HTERT RPE-1 (cell line): ENCODE results near the gene MPST.

Source experiments
- in situ Hi-C: fragments of 300-500 bp; cut with MboI; formaldehyde crosslinking; loops from 4 replicates; pipeline ENCODE4 v1.14.3; 2020; ENCODE audit warnings: low sequenced_read_pairs

Gene MPST

DNA sequence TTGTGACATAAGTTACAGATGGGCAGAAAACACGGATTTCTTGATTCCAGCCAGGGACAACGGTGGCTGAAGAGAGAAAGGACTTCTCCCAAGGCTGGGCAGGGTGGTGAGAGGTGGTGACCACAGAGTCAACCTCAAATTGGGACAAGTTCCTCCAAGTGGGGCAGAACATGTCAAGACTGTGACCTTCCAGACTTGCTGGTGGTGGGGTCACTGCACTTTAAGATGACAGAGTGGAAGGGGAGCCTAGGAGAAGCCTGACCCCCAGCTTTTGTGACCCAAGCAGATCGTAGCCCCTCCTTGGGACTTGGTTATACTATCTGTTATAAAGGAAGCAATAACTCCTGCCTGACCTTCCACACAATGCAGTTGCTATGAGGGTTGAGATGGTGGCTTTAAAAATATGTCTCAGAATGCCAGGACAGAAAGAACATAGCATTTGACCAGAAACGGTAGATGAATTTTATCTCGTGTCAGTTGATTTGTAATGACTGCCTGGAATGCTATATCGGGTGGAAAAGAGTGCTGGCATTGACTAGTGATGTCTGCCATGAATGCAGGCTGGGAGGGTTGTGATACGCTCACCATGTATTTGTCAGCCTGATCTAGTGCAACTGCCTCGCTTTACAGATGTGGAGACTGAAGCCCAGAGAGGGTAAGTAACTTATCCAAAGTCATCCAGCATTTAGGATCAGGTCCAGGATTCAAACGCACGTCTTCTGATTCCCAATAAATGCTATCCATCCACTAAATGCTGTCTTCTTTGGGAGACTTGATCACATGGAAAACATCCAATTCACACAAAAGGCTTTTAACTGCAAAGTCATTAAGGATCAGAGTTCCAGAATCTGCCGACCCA is 18.6 kb upstream of the MPST start:
- in situ Hi-C loops: no loop called here

DNA sequence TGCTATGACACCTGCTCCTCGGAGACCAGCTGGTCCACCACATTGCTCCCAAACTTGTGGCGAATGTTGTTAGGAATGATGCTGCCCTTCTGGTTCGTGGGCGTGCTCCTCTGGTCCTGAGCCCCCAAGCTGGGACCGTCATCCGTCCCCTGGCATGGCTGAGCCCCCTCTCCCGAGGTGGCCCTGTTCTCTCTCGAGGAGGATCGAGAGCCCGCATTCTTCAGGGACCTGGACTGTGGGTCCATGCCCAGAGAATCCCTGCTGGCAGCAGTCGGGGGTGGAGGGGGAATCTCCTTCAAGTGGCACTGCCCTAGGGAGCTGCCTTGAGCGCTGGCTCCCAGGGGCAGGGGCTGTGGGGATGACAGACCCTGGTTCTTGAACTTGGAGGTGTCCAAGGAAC is 17.7 kb upstream of the MPST start:
- in situ Hi-C loops: no loop called here

DNA sequence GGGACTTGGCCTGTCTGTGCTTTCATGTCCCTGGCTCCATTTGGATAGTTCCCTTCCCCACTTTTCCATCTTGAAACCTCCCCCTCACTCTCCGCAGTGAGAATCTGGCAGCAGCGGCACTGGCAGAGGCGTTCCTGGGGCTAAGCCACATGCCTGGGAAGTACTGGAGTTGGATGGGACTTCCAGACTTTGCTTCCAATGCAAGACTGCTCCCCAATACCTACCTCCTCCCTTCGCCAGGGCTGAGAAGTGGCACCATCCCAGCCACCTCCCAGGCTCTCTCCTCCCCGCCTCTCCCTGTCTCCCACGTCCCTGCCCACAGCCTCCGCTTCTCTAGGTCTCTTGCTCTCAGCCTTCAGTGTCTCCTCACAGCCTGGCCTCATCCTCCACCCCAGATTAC is 16.9 kb upstream of the MPST start:
- in situ Hi-C loops: no loop called here

DNA sequence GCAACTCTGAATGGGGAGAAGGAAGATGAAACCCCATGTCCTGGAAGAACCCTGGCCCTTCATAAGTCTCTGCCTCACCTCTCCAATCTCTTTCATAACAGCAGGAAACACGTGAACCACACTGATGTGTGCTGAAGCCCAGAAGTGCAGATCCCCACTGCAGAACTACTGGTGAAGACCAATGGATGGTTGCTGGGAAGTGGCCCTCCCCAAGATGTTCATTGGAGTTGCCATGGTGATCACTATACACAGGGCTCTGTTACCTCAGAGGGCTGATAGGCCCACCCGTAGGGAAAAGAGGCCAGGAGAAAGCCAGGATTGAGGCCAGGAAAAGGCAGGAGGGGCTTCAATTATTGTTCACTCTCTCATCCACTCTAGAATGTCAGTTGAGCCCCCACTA is 11.9 kb upstream of the MPST start:
- in situ Hi-C loops: no loop called here

DNA sequence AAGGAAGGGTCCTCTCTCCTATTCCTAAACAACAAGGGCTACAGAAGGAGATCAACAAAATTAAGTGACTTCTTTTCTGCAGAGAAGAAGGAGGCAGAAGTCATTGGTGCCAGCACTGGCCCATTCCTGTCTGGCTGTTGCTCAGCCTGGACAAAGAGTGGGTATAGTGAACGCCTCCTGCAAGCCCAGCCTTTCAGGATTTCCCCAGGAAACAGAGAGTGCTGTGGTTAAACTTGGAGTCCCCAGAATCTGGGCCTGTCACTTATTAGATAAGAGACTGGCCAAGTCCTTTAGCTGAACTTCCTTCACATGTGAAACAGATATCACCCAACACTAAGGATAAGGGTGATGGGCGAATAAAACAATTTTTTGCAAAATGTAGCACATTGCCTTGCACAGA is 11.2 kb upstream of the MPST start:
- in situ Hi-C loops: no loop called here

DNA sequence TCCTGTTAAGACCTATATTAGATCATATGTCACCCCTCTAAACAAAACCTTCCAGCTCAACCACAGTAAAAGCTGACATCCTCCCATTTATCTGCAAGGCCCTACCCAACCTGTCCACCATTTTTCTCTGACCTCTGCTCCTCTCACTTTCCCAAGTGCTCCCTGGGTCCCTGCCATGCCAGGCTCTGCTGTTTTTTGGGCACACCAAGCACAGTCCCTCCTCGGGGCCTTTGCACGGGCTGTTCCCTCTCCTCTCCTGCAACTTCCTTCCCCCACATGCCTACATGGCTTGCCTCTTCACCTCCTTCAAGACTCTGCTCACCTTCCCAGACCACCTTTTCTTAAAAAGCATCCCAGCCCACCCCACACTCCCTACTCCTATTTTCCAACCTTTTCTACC is 10.1 kb upstream of the MPST start:
- in situ Hi-C loops: no loop called here

DNA sequence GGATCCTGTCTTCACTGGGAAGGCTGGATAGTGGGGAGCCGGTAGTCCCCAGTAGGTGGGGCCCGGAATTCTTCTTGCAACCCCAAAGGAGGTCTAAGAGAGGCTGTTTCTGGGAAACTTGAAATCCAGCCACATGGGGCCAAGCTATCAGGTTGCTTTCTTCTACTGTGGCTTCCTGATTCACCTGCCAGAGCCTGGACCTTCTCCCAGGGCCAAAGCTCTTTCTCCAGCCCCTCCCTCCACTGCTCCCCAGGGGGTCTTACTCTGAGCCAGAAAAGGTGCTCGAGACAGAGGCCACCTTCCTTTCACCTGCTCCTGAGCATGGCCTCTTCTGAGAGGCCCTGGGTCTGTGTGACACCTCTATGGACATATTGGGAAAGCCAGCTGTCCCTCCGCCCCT is 9.4 kb upstream of the MPST start:
- in situ Hi-C loops: no loop called here

DNA sequence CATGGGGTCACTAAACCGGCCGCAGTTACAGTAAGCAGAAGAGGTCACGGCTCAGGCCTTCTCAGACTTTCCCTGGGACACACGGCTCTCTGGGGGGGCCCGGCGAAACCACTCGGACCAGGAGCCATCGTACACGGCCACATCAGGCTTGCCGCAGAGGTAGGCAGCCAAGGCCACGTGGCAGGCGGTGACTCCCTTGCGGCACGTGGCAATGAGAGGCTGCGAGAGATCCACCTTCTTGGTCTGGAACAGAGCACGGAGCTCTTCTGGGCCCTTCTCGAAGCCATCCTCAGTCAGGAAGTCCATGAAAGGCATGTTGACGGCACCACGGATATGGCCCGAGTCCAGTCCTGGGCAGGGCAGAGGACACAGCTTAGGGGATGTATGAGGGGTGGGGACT is 8.6 kb upstream of the MPST start:
- in situ Hi-C loops: no loop called here

DNA sequence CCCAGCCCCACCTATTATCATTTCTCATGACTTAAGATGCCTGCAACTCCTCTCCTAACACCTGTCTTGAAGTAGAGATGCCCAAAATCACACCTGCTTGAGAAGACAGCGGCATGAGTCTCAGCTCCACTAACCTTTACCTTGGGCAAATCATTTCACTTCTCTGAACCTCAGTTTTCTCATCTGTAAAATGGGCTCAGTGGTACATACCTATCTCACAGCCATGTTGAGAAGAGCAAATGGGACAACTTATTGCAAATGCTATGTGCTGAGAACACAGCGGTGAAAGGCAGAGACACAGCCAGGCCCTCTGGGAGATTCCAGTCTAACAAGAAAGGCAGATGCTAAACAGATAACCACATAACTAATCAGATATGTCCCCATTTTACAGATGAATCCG is 8.1 kb upstream of the MPST start:
- in situ Hi-C loops: no loop called here

DNA sequence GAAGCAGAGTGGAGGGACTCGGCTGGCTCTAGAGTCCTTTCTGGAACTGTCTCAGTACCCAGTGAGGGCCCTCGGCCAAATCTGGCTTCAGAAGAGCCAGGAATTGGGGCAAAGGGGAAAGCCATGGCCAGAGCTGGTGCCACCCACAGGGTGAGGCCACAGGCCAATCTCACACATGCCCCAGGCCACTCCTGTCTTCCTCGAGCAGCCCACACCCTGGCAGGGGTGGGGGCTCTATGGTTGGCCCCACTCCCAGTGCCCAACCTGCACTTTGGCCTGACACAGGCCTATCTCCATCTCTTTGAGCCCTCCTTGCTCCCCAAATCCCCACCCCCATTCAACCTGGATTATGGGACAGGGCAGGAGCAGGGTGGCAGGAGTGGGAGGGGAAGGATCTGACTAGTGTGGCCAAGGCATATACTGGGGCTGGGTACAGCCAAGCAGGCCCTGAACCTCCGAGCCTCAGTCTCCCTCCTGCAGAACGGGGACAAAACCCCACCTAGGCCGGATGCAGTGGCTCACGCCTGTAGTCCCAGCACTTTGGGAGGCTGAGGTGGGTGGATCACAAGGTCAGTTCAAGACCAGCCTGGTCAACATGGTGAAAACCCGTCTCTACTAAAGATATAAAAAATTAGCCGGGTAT is 7.2 kb upstream of the MPST start:
- in situ Hi-C loops: no loop called here

DNA sequence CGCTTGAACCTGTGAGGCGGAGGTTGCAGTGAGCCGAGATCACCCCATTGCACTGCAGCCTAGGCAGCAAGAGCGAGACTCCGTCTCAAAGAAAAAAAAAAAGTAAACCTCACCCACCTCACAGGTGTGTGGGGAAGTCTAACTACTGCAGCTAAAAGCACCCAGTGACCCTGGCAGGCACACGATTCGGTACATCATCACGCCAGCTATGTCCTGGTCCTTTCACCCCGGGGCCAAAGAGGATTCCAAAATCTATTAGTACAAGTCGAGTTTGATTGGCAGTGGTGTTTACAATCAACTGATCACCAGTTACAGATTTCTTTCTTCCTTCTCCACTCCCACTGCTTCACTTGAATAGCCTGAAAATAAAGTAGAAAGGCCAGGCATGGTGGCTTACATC is 6.6 kb upstream of the MPST start:
- in situ Hi-C loops: no loop called here

DNA sequence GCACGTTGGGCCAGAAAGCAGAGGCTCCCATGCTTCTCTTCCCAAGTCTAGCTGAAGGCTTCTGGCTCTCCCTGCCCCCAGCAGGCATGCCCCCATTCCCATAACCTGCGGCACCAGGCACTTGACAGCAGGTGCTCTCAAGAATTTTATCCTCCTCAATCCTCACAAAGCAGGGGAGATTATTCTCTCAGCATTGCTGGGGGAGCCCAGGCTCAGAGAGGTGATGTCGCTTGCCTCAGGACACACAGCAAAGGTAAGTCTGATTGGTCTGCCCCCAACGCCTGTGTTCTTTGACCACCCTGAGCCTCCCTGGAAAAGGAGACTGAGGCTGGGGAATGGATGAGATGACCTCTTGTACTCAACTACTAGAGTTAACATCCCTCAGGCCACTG is 5.1 kb upstream of the MPST start:
- in situ Hi-C loops: no loop called here

DNA sequence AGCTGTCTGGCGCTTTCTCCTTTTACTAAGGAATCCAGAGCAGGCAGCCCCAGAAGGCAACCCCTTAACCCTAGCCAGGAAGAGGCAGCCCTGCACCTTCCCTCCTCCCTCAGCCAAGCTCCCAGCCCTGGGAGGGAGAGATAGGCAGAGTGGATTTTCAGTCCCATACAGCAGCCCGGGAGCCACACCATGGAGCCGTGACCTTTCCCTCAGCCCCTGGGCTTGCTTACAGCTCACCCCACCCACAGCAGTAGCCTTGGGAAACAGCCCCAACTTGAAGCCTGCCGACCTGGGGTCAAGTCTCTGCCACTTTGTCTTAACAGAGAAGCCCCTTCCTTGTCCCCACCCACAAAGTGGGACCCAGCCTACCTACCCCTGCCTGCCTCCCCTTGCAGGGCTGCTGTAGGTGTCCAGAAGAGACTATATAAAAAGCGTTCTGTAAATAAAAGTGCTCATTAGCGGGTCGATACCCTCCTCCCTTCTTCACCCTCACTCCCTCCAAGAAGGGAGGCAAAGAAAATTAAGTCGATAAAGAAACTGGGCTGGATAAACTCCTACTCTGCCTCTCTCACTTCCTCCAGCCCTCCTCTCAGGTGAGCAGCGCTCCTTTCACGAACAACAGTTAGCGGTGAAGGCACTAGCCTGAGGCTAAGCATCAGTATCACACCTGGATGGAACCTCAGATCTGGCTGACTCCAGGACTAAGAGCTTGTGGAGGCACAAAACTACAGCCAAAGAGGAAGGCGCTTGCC is 4.5 kb upstream of the MPST start:
- in situ Hi-C loops: no loop called here

DNA sequence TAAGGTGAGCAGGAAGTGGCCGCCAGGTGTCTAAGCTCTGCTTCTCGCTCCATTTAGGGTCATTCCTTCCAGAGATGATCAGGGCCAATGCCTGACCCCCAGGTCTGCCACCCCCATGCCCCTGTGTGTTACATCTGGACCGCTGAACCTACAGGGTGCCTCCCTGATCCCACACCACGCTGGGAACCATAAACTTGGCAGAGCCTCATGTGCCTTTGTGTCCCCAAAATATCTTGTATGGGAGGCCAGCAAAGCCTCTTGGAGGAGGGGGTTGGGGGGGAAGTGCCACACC is 4.0 kb upstream of the MPST start:
- in situ Hi-C loops: no loop called here

DNA sequence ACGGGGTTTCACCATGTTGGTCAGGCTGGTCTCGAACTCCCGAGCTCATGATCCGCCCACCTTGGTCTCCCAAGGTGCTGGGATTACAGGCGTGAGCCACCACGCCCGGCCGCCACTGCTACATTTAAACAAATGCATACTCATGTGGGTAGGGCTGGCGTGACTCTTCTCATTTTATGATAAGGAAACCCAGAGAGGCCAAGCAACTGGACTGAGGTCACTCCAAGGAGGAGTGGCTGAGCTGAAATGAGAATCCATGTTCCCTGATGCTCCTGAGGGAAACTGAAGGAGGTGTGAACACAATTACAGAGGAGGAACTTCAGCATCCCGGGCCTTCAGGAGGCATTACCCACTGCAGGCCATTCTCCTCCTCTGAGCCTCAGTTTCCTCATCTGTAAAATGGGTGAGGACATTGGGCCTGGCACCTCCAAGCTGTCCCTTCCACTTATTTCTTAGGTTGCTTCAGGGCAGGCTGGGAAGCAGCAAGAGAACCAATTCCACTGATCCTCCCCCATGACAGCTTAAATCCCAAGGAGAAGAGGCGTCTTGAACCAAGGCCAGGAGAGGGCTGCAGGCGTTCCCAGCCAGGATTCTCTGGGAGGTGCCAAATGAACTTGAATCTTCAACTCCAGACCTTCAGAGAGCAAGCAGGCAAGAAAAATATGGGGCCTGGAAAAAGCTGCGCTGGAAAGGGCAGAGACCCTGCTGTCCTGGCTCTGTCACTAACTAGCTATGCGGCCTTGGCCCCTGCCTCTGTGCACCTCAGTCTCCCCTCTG is 3.2 kb upstream of the MPST start:
- in situ Hi-C loops: no loop called here

DNA sequence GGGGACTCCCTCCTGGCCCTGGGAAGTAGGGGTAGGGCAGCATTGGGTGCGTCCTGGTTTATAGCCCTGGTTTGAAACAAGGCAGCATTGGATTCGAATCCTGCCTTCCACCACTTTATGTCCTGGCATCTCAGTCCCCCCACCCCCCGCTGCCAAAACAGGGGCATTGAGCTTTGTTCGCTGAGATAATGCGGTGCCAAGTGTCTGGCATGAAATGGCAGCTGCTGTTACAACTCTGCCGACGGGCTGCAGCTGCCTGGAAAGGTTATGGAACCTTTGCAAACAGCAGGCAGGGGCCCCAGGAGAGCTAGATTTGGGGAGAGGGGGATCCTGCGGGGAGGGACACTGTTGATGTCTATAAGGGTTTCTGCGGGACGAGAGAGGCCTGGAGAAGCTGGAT is 2.2 kb upstream of the MPST start:
- in situ Hi-C loops: no loop called here

DNA sequence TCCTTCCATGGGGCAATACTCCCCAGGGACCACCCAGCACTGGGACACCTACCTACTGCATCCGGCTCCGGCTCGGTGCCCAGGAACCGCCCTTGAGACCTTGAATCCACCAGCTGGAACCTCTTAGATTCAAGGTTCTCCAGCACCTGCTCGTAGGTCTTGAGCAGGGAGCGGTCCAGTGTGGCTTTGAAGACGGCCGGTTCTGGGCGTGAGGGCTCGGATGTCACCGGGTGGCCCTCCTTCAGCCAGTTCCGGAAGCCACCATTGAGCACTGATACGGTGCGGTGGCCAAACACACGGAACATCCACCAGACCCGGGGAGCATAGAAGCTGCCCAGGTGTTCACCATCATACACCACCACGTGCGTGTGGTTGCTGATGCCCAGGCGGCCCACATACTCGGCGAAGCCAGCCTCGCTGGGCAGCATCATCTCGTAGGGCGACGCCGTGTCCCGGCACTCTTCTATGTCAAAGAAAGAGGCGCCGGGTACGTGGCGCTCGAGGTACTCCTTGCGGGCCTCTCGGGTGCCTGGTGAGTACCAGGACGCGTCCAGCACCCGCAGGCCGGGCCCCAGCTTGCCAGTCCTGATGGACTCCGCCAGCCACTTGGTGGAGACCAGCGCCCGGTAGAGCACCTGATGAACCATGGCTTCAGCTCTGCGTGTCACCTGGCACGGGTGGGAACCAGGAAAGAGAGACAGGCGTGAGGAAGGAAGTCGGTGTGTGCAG is 1.3 kb upstream of the MPST start:
- in situ Hi-C loops: no loop called here

DNA sequence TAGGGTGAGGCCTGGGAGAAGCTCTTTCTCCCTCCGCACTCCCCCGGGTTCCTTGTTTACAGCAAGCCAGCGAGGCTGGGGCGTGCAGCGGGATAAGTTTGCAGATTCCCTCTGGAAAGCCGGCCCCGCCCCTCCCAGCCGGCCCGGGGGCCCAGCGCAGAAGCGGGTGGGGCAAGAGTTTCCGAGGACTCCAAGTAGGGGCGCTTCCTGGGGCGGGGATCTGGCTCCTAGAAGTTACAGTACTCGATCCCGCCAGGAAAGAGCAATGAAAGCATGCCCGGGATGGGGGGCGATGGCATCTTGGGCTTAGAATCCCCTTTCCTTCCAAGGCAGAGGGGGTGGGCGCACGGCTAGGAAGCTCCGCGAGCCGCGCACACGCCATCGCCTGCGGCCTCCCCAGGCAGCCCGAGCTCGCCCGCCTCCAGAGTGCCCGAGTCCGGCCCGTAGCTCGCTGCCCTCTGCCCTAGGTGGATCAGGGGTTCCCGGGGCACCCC is 680 bp upstream of the MPST start:
- in situ Hi-C loops: no loop called here

DNA sequence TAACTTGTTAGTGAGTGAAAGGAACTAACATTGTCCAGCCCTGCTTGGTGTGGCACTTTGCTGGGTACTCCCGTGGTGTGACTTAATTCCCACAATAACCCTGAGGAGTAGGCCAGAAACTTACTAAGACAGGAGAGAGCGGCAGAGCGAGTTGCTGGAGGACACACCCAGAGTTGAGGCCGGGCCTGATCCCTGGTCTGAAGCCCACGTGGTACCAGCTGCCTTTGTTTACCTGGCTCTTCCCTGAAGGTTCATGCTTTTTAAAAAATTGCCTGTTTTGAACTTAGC is 594 bp downstream of the MPST start:
- in situ Hi-C loops: no loop called here

DNA sequence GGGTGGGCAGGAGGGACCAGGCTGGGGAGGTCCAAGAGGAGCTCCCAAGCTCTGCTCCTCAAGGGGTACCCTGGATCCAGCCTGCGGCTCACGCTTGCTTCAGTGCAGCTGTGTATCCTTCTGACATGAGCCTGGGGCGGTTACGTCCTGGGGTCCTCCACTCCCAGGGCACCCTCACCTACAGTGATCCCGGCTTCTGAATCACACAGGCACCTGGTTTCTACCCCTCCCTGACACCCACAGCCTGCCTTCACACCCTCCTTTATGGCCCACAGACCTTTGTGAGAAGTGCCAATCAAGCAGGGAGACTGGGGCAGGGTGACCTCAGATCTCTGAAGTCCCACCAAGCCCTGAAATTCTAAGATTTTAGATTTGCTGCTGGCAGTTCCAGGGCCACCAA is 1.5 kb downstream of the MPST start:
- in situ Hi-C loops: no loop called here
